Stimulated activated CD8-positive, alpha-beta memory T cell treated with anti-CD3 and anti-CD28 coated beads, Interleukin-2, amount 100 ng/mL, for 48 hours (primary cell): ENCODE results near the gene QKI.
"Not testable (repeated sequence)": the region's sequence is repeated elsewhere in the genome, so short reads cannot be mapped to it uniquely, and the experiment has no call there.

ENCODE experiments used
- DNase-seq, 2 donors: peaks; one replicate each; pipeline ENCODE4 v3.0.0-alpha.2; 2020; ENCODE audit warnings: low read depth in 2 of 2

The QKI gene

DNA sequence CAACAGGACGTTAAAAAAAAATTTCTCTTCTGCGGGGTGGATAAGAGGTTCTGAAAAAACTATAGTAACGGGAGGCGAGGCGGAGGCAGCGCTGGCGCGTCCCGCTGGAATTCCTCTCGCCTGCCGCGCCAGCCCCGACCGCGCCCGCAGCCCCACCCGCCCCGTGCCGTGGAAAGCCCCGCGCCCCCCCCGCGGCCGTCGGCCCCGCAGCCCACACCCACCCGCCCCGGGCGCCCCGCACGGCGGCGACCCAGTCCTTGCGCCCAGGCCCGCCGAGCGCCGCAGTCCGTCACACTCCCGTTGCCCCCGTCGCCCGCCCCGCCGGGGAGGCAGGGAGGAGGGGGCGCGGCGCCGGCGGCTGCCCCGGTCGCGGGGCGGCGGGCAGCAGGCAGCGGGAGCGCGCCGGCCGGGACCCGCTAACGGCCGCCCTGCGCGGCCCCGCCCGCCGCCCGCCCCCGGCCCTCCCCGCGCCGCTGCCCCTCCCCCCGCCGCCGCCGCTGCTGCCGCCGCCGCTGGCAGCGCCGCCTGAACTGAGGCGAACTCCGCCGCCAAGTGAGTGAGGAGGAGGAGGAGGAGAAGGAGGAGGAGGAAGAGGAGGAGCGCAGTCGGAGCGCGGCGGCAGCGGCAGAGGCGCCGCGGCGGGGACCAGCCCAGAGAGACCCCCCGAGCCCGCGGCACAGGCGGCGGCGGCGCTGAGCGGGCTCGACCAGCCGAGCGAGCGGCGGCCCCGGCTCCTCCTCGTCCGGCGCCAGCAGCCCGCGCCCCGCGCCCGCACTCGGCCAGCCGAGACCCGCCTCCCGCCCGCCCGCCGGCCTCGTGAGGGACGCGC lies at the start of gene QKI:
TSS of gene QKI (plus strand) at position 602 of the 829 bp plus-strand sequence. CDS start 476 bp downstream, outside the sequence.
- peak; percentile 68 to 71 for DNase-seq

DNA sequence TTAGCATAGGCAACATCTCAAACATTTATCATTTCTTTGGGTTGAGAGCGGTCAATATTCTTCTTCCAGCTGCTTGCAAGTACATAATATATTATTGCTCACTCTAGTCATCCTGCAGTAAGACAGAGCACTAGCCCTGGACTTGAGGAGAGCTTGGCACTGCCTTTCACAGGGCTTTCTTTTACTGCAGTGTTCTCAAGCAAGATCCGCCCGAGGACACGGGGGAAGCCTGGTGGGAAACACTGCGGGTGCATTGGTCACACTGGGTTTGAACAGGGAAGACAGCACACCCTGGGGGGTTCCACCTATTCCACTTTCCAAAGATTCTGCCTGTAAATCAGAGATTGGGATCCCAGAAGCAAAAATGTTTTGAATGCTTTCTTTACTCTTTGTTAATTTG lies 48.2 kb upstream of the QKI start:
- DNase-seq = no peak

DNA sequence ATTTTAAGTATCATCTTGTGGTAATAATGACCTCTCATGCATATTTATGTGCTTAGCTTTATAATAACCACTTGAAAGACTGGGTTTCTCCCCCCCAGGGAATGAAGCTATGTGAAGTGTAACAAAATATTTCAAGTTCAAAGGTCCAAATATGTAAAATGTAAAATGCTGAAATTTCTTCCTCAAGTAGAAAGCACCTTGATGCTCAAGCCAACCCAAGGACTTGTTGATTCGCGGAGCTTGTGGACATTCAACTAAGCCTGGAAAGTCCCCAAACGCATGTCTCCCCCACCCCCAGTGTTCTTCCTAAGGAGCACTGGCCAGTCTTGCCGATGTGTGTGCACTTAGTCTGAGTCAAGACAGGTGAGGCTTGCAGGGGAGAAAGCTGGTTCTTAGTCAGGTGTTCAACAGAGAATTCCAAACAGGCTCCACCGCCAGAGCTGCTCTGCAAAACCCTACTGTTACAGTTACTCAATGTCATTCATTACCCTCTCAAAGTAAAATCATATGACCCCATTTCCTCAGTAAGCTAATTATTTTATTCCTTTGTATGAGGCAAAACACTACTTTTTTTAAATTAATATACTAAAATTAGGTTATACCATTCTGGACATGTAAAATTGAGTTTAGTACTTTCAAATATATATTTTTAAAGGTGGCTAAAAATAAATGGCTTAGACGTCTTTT lies 46.9 kb upstream of the QKI start:
- DNase-seq = no peak

DNA sequence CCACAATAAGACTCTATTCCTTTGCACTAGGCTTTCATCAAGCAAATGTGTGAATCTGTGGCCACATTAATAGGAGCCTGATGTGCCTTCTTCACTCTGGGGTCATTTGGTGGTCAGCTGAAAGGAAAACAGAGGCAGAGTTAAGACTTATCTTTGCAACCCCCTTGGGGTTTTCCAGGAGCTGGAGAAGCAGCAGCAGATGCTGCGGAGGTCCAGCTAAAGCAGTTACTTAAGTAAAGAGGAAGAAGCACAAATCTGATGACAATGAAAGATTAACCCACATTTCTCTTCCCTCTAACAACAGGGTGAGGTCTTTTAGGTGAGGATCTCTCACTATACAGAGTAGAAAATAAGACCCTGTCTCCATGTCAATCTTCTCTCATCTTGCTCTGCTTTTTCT lies 45.4 kb upstream of the QKI start:
- no peak for DNase-seq

DNA sequence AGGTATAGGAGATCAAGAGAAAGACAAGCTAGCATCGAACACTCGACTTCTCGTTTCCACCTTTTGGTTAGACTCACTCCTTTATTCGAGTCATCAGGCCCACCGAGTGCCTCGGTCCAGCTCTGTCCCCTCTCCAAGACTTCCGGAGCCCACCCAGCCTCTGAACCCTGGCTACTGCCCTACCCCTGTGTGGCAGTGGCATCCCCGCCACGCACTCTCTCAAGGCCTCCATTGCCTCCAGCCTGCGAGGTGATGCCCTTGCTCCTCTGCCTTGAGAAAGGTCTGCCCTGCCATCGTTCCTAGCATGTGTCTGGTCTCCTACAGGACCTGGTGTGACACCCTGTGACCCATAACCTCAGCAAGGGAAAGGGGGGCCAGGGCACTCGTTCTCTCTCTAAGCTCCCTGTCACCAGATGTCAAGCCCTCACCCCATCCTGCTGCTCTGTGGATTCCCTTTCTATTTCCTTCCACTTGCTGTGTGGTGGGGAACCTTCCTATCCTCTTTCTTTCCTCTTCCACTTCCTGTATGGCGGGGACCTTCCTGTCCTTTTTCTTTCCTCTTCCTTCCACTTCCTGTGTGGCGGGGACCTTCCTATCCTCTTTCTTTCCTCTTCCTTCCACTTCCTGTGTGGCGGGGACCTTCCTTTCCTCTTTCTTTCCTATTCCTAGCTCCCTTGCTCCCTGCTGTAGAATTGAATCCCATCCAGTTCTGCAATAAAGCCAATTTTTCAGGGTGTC lies 44.7 kb upstream of the QKI start:
- no peak for DNase-seq

DNA sequence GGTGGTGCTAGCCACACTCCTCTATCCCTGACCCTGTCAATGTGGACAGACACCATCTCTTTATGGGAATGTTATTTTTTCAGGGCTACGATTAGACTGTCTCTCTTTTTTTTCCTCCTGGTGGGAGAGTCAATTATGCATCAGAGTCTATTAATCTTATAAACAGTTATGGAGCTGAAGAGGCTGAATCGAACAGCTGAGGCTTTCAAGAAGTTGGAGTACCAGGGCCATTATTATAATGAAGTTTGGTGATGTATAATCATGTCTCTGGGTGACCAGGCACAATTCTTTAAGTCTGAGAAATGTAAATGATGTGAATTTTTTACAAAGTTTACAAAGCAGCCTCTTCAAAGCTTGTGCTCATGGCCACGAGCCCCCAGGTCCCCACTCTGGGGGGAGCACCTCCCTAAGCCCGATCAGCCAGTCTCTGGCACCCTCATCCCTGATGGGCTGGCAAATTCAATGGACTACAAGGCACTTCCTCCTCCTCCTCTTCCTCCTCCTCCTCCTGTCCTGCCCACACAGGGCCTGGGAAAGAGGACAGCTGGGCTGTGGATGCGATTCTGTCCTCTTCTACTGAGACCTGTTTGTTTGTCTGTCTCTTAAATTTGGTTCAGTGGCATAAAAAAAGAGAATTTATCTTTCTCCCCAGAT lies 43.9 kb upstream of the QKI start:
- no peak for DNase-seq

DNA sequence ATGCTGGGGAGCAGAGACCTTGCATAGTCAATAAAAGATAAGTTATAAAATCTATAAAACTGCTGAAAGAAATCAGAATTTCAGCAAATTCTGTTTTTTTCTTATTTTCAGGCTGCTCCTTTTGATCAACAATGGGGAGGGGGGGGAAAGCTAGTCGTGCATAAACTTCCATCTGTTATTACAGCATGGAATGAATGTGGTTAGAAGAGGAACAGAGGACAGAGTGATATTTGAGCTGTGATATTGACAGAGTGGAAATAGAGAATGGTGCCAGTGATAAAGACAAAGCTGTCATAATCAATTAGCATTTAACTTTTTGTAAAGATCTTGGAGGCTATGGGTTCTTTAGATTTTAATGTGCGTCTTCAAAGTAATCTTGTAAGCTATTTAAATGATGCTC lies 43.4 kb upstream of the QKI start:
- DNase-seq = no peak

DNA sequence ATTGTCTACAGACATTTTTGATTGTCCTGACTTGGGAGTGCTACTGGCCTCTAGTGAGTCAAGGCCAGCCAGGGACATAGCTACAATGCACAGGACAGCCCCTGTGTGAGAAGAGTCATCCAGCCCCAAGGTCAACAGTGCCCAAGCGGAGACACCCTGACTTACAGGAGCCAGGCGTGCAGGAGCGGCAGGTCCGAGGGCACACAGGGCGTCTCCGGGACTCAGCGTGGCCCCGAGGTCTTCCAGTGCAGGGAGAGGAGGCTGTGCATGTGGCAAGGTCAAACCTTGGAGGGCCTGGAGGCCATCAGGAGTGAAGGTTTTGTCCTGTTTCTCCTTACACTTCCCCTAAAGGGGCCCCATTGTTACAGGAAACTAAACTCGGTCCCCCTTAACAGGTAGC lies 41.3 kb upstream of the QKI start:
- DNase-seq = no peak

DNA sequence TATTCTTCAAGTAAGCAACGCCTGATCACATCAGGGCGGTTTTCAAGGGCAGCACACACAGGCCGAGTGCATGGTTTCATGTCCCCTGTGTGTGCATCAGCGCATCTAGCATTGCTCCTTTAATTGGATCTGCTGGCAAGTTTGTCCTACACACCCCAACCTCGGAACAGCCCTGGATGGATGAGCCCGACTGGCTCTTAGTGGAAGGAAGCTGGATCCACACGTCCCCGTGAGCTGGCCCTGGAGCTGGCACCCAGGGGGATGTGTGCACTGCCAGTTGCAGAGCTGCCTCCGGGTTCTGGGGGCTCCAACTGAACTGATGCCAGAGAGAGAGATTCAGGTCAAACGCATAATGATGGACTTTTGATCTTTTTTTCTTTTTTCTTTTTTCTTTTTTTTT lies 39.2 kb upstream of the QKI start:
- DNase-seq = no peak

DNA sequence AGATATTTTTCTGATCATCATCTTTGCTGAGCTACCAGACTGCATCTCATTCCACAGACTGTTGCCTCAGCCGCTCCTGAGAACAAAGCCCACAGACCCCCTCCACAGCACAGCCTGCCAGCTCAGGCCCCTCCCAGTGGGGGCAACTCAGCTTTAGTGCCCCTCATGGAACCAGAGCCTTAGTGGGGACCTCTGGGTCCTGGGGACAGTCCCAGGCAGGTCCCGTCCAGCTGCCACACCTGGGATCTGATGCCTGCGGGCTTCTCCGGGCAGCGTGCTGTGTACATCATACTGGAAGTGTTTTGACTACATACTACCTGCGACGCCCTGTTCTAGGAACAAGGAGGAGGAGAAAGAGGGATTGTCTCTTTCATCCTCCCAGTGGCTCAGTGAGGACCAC lies 38.3 kb upstream of the QKI start:
- DNase-seq = no peak

DNA sequence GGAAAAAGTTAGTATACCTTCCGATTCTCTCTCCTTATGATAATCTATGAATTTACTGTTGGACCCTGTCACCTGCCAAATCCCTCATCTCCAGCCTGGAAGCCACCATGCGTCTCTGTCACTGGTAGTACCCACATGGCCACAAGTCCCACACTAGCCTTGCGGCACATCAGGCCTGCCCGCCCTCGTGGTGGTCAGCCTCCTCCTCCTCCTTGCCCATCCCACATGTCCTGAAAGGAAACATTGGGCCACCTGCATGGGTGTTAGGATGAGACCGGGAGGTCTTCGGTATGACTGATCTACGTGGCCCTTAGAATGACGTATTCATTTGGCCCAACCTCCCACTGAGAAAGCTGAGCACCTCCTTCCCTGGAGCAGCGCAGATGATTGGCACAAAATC lies 37.0 kb upstream of the QKI start:
- no peak for DNase-seq

DNA sequence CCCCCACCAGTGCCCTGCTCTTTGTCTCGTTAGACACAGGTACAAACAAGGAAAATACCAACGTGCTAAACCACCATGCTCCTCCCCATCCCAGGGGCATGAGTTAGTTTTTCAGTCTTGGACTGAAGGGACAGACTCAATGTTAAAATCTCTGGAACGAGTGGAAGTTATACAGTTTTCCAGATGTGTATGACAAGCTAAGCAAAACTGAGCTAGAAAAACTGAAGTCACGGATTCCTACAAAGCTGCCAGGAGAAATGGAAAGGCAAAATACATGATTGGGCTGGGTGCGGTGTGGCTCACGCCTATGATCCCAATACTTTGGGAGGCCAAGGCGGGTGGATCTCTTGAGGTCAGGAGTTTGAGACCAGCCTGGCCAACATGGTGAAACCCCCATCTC lies 34.3 kb upstream of the QKI start:
- no peak for DNase-seq

DNA sequence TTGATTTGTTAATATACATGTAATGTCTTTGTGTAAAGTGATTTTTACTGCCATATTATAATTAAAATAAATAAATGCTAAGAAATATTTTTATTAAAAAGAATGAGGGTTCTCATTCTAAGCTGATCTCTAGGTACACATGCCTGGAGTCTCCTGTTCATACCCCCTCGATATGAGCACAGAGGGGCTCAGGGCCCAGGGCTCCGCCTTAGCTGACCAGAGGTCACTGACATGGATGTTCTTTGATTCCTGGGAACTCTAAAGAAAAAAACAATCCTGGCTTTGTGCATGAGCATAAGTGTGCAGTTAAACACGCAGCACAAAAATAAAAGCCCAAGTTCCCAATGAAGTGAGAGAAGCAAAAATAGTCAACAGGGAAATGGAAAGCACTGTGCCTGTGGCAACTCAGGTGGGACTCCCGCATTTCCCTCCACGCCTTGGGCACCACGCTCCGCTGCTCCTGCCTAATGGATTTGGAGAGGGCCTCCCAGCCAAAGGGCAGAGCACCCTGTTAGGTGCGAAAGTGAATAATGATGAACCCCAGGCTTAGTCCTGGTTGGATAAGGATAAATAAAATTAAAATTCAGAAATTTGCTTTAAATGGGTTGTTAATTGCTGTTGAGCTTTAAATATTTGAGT lies 33.3 kb upstream of the QKI start:
- no peak for DNase-seq

DNA sequence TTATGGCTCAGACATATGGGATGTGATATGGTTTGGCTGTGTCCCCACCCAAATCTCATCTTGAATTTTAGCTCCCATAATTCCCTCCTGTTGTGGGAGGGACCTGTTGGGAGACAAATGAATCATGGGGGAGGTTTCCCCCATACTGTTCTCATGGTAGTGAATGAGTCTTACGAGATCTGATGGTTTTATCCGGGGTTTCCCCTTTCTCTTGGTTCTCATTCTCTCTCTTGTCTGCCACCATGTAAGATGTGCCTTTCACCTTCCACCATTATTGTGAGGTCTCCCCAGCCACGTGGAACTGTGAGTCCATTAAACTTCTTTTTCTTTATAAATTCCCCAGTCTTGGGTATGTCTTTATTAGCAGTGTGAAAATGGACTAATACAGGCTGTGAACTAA lies 31.1 kb upstream of the QKI start:
- DNase-seq = not testable (repeated sequence)

DNA sequence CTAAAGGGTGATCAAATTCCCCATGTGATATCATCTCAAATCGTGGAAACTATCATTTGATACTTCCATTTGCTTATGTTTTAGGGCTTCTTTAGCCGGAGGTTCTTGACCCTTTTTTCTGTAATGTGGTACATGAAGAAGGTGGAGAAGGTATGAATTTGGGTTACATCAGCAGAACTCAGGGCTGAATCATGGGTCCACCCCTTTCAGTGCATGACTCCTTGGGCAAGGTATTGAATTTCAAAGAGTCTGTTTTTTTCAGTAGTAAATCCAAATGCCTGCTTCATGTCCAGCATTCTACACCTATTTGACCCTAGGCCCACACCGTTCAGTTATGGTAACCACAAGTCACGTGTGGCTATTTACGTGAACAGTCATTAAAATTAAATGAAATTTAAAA lies 30.6 kb upstream of the QKI start:
- DNase-seq = no peak

DNA sequence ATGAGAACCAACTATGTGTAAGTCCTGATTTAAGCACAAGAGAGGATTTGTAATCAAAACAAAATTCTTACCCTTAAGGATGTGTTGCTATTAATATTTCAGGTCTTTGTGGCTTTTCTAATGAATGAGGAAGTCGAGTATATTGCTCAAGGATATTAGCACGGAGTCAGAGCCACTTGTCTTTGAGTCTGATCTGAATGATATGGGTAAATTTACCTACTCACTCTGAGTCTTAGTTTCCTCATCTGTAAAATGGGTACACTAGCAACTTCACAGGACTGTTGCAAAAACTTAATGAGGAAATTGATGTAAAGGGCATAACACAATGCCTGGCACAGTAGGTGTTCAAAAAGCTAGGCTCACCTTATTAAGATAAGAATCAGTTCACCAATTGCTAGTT lies 30.0 kb upstream of the QKI start:
- DNase-seq = no peak

DNA sequence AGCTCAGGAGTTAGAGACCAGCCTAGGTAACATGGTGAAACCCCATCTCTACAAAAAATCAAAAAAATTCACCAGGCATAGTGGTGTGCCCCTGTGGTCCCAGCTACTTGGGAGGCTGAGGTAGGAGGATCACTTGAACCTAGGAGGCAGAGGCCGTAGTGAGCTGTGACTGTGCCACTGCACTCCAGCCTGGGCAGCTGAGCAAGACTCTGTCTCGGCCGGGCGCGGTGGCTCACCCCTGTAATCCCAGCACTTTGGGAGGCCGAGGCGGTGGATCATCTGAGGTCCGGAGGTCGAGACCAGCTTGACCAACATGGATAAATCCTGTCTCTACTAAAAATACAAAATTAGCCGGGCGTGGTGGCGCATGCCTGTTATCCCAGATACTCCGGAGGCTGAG lies 29.0 kb upstream of the QKI start:
- not testable (repeated sequence) for DNase-seq

DNA sequence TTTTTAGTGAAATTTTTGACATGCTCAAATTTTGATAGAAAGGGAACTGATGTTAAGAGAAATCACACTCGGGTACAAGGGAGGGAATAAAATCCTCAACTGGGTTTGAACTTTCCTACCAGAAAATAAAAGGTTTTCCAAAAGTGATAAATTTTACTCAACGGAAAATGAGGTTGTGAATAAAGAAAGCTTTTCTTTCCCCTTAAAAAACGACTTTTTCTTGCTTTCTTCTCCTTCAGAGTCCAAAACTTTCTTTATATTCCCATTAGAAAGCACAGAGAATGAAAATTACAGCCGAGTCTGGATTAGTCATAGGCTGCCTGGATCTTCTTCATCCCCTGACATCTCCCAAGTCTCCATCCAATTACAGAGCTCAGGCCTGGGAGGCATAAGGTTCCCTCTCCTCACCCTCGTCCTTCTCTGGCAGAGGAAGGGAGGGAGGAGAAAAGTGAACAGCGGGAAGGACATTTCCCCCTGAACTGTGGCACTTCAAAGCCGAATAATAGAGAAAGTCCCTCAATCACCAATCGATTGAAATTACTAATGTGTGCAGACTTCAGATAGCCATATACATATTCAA lies 28.1 kb upstream of the QKI start:
- no peak for DNase-seq

DNA sequence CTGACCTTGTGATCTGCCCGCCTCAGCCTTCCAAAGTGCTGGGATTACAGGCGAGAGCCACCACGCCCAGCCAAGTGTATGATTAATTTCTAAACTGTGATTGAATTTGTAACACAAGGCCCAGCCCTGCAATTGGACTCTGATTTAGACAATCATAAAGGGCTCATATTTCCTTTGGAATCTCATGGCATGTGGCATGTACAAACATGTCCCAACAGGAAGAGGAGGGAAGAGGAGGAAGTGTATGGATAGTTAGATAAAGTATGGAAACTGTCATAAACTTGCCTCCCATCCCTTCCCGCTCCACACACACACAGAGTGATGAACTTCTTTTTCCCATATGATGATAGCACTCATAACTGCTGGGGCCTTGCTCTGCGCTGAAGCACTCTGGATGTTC lies 27.2 kb upstream of the QKI start:
- no peak for DNase-seq

DNA sequence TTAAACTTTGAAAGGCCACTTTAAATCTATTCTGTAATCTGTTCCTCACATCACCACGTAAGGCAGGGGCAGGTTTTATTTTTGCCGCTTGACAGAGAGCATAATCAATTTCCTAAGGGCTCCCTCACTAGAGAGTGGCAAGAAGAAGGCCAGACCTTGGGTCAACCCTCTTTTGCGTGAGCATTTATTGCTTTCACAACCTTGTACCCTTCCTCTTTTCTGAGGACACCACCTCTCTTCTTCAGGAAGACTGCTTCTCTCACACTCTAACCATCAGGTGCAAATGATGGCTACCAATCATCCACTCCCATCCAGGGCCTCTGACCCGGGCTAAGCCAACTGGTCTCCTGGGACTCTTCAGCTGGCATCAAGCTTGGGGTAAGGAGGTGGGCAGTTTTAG lies 25.2 kb upstream of the QKI start:
- no peak for DNase-seq

DNA sequence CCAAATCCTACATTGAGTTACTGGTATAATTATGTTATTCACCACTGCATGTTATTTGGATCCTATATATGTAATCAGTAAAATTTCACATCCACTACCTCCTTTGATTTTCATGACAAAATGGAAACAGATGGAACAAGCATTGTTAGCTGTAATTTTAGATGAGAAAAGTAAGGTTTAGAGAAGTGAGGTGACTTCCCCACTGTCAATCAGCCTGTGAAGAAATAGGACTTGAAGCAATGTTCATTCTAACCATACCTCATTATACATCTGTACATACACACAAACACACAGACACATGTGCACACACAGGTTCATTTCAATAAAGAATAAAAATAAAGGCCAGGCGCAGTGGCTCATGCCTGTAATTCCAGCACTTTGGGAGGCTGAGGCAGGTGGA lies 23.7 kb upstream of the QKI start:
- no peak for DNase-seq
